Lower leg skin (tissue), 3 donors: ENCODE measurements around the gene UGT1A6.

Experiments
- CTCF ChIP-seq, 3 donors: fragments of 450-650 bp; IDR thresholded peaks; one replicate each; pipeline ENCODE4 v1.5.1; 2016; ENCODE audit warnings: antibody characterized with exemption in 3 of 3, mild to moderate bottlenecking in 3 of 3, moderate library complexity in 2 of 3
- POLR2A ChIP-seq, 2 donors: fragments of 450-650 bp; IDR thresholded peaks; one replicate each; pipeline ENCODE4 v1.6.1; 2016 to 2017; ENCODE audit warnings: antibody characterized with exemption in 2 of 2, mild to moderate bottlenecking in 1 of 2, moderate library complexity in 1 of 2

DNA sequence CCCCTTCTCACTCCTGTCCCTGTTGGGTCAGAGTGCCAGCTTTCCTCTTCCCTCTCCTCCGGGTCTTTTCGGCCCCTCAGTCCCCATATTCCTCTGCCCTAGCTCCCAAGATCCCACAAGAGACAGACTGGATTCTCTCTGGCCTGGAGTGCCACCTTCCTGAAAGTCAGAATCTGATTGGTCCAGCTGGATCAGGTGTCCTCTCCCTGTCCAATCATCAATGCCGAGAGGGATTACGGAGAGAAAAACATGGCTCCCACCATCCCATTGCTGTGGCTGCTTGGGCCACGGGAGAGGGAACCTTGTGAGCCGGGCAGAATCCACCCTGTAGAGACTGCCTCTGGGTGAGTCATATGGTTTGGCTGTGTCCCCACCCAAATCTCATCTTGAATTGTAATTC, 82.7 kb downstream of the UGT1A6 start:
- TF ChIP-seq CTCF (IDR thresholded peaks at IDR 0.05) (no peak), POLR2A (IDR thresholded peaks at IDR 0.05) (no peak)
